Panc1 (cell line): ENCODE results near the gene PROK1.

ENCODE experiments used
- POLR2AphosphoS5 ChIP-seq: IDR thresholded peaks from 2 replicates; pipeline ENCODE4 v1.6.1; 2012; ENCODE audit warnings: mild to moderate bottlenecking, low read depth, low read length, moderate library complexity
- SIN3A ChIP-seq: IDR thresholded peaks from 2 replicates; pipeline ENCODE4 v1.6.1; 2012; ENCODE audit warnings: low read depth, mild to moderate bottlenecking, low read length, moderate library complexity, borderline replicate concordance; ENCODE audit not compliant: insufficient read depth
- TCF7L2 ChIP-seq: IDR thresholded peaks from 2 replicates; pipeline ENCODE4 v1.6.1; 2011; ENCODE audit warnings: mild to moderate bottlenecking, low read depth, low read length, inconsistent platforms
- TF ChIP-seq, protein P1 (sequence below): fragments of 450-650 bp; IDR thresholded peaks from 2 replicates; pipeline ENCODE4 v1.5.1; 2017; ENCODE audit warnings: mild to moderate bottlenecking
- TF ChIP-seq, protein P2 (sequence below), 2 experiments: IDR thresholded peaks; 2 replicates each; pipeline ENCODE4 v1.6.1; 2011 to 2012; ENCODE audit warnings: low read depth in 2 of 2, control low read depth in 1 of 2, low read length in 1 of 2, mild to moderate bottlenecking in 1 of 2, moderate library complexity in 1 of 2; ENCODE audit not compliant: insufficient read depth in 1 of 2

DNA sequence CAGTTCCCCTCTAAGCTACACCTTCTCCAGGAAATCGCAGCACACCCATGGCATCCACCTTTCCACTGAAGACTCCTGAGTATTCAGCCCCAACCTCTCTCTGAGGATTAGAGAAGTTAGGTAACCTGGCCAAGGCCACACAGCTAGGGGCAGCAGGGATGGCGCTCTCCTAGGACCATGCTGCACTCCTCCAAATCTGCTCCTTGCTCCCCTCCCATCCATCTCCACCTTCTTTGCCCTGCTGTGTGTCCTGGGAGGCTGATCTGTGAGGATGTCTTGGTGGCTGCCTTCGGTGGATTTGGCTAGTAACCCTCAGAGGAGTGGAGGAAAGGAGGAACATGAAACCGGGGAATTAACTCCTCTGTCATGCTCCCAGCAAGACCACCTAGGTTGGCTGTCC lies 20.0 kb upstream of the PROK1 start:
- TF ChIP-seq, protein P1, sequence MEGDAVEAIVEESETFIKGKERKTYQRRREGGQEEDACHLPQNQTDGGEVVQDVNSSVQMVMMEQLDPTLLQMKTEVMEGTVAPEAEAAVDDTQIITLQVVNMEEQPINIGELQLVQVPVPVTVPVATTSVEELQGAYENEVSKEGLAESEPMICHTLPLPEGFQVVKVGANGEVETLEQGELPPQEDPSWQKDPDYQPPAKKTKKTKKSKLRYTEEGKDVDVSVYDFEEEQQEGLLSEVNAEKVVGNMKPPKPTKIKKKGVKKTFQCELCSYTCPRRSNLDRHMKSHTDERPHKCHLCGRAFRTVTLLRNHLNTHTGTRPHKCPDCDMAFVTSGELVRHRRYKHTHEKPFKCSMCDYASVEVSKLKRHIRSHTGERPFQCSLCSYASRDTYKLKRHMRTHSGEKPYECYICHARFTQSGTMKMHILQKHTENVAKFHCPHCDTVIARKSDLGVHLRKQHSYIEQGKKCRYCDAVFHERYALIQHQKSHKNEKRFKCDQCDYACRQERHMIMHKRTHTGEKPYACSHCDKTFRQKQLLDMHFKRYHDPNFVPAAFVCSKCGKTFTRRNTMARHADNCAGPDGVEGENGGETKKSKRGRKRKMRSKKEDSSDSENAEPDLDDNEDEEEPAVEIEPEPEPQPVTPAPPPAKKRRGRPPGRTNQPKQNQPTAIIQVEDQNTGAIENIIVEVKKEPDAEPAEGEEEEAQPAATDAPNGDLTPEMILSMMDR: no peak
- TF ChIP-seq, protein P2, sequence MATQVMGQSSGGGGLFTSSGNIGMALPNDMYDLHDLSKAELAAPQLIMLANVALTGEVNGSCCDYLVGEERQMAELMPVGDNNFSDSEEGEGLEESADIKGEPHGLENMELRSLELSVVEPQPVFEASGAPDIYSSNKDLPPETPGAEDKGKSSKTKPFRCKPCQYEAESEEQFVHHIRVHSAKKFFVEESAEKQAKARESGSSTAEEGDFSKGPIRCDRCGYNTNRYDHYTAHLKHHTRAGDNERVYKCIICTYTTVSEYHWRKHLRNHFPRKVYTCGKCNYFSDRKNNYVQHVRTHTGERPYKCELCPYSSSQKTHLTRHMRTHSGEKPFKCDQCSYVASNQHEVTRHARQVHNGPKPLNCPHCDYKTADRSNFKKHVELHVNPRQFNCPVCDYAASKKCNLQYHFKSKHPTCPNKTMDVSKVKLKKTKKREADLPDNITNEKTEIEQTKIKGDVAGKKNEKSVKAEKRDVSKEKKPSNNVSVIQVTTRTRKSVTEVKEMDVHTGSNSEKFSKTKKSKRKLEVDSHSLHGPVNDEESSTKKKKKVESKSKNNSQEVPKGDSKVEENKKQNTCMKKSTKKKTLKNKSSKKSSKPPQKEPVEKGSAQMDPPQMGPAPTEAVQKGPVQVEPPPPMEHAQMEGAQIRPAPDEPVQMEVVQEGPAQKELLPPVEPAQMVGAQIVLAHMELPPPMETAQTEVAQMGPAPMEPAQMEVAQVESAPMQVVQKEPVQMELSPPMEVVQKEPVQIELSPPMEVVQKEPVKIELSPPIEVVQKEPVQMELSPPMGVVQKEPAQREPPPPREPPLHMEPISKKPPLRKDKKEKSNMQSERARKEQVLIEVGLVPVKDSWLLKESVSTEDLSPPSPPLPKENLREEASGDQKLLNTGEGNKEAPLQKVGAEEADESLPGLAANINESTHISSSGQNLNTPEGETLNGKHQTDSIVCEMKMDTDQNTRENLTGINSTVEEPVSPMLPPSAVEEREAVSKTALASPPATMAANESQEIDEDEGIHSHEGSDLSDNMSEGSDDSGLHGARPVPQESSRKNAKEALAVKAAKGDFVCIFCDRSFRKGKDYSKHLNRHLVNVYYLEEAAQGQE (IDR thresholded peaks at IDR 0.05; ENCODE audit: insufficient read depth in 1 of 2, low read depth in 2 of 2, low read length in 1 of 2): no peak
- TF ChIP-seq TCF7L2: no peak
- TF ChIP-seq SIN3A: no peak
- no peak for TF ChIP-seq POLR2AphosphoS5
